ENCODE data around the gene PPP1R13B.
A peak's percentile ranks its signal among the peaks of the same experiment; 100 is the strongest.
"Not testable (repeated sequence)": the region's sequence is repeated elsewhere in the genome, so short reads cannot be mapped to it uniquely, and the experiment has no call there.

PPP1R13B gene

GRCh38 chr14:103828315-103828967 is 18.9 kb downstream of the PPP1R13B start:
- no peak for FAIRE-seq

GRCh38 chr14:103825101-103825500 is 22.3 kb downstream of the PPP1R13B start:
- FAIRE-seq = no peak

- no peak for FAIRE-seq
Observed at GRCh38 chr14:103820908-103821307, 26.5 kb downstream of the PPP1R13B start.

GRCh38 chr14:103820382-103820781 is 27.0 kb downstream of the PPP1R13B start:
- no peak for FAIRE-seq

GRCh38 chr14:103819503-103820307 is 27.7 kb downstream of the PPP1R13B start:
- FAIRE-seq = no peak

- FAIRE-seq = no peak
Observed at GRCh38 chr14:103818870-103819269, 28.5 kb downstream of the PPP1R13B start.

GRCh38 chr14:103818422-103818821 is 29.0 kb downstream of the PPP1R13B start:
- no peak for FAIRE-seq

- no peak for FAIRE-seq
Observed at GRCh38 chr14:103817595-103817994, 29.8 kb downstream of the PPP1R13B start.

GRCh38 chr14:103816991-103817390 is 30.4 kb downstream of the PPP1R13B start:
- FAIRE-seq = no peak

GRCh38 chr14:103815253-103815652 is 32.1 kb downstream of the PPP1R13B start:
- FAIRE-seq = no peak

GRCh38 chr14:103811189-103811588 is 36.2 kb downstream of the PPP1R13B start:
- no peak for FAIRE-seq

GRCh38 chr14:103808403-103809001 is 38.9 kb downstream of the PPP1R13B start:
- peak; percentile 62 for FAIRE-seq

GRCh38 chr14:103806805-103807204 is 40.6 kb downstream of the PPP1R13B start:
- FAIRE-seq = no peak

- no peak for FAIRE-seq
Observed at GRCh38 chr14:103805708-103806107, 41.7 kb downstream of the PPP1R13B start.

- no peak for FAIRE-seq
Observed at GRCh38 chr14:103803661-103804060, 43.7 kb downstream of the PPP1R13B start.

- FAIRE-seq = no peak
Observed at GRCh38 chr14:103802356-103802755, 45.0 kb downstream of the PPP1R13B start.

GRCh38 chr14:103801459-103801858 is 45.9 kb downstream of the PPP1R13B start:
- FAIRE-seq = no peak

GRCh38 chr14:103793192-103793591 is 54.2 kb downstream of the PPP1R13B start:
- FAIRE-seq = not testable (repeated sequence)

- FAIRE-seq = no peak
Observed at GRCh38 chr14:103788086-103788485, 59.3 kb downstream of the PPP1R13B start.

GRCh38 chr14:103782376-103782775 is 65.0 kb downstream of the PPP1R13B start:
- FAIRE-seq = no peak

- not testable (repeated sequence) for FAIRE-seq
Observed at GRCh38 chr14:103776319-103776718, 71.1 kb downstream of the PPP1R13B start.

- FAIRE-seq = no peak
Observed at GRCh38 chr14:103775506-103775905, 71.9 kb downstream of the PPP1R13B start.

GRCh38 chr14:103773521-103773920 is 73.9 kb downstream of the PPP1R13B start:
- no peak for FAIRE-seq
